Keratinocyte (primary cell): Measurements from ENCODE around the gene MYOM1.

Experiments used
- EZH2 ChIP-seq: IDR thresholded peaks from one replicate; pipeline ENCODE4 v1.6.1; 2012; ENCODE audit warnings: inconsistent platforms, mild to moderate bottlenecking, low read length, moderate library complexity
- TF ChIP-seq, protein P1 (sequence below), 3 experiments: IDR thresholded peaks in 1 of 3; conservative IDR thresholded peaks in 1 of 3; optimal IDR thresholded peaks in 1 of 3; 2 replicates in 2 of 3; 3 replicates in 1 of 3; pipeline versions ENCODE3 to v1.5.1; 2011; ENCODE audit warnings: low read length in 3 of 3, mild to moderate bottlenecking in 3 of 3, moderate library complexity in 2 of 3, control low read depth in 1 of 3, inconsistent platforms in 1 of 3; ENCODE audit not compliant: insufficient read depth in 2 of 3; ENCODE audit errors: extremely low read depth in 1 of 3

DNA sequence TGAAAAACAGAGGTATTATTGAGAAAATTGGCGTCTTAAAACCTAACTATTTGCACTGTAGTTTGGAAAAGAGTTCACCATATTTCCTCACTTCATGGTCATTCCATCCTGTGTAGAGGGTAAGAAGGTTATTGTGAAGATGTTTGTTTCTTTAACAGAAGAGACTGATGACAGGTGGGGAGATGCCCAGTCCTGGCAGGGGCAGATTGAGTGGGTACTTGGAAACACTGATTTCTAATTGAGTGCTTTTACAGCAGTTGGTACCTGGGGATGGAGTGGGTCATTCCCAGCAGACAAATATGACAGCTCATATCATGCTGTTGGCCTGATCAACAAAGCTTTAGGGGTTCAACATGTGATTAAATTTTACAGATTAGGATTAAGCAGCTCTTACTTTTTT is 67.5 kb downstream of the MYOM1 start:
- TF ChIP-seq, protein P1, sequence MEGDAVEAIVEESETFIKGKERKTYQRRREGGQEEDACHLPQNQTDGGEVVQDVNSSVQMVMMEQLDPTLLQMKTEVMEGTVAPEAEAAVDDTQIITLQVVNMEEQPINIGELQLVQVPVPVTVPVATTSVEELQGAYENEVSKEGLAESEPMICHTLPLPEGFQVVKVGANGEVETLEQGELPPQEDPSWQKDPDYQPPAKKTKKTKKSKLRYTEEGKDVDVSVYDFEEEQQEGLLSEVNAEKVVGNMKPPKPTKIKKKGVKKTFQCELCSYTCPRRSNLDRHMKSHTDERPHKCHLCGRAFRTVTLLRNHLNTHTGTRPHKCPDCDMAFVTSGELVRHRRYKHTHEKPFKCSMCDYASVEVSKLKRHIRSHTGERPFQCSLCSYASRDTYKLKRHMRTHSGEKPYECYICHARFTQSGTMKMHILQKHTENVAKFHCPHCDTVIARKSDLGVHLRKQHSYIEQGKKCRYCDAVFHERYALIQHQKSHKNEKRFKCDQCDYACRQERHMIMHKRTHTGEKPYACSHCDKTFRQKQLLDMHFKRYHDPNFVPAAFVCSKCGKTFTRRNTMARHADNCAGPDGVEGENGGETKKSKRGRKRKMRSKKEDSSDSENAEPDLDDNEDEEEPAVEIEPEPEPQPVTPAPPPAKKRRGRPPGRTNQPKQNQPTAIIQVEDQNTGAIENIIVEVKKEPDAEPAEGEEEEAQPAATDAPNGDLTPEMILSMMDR (optimal IDR thresholded peaks at IDR 0.05 in 1 of 3, IDR thresholded peaks at IDR 0.05 in 1 of 3, conservative IDR thresholded peaks at IDR 0.05 in 1 of 3; ENCODE audit: extremely low read depth in 1 of 3, insufficient read depth in 2 of 3, low read length in 3 of 3), result no peak
- TF ChIP-seq EZH2, result no peak
